Small intestine (tissue), 7 donors: ENCODE results near the gene INPP4B. TPM values are rescaled to one million over a fixed set of nuclear protein-coding genes. Genes with fewer than 3 reads are reported as not detected.

Source experiments
- DNase-seq, 2 donors: peaks; one replicate each; pipeline versions ENCODE4 v3.0.0 to v3.0.0-alpha.2; 2013
- FAIRE-seq: peaks from 2 replicates; lab custom pipeline; 2012; peaks lifted over from hg19 to GRCh38; lab: Jason Lieb, UNC
- H3K27ac ChIP-seq, 3 donors: one replicate each; pipeline ENCODE4 v1.5.1; 2013; ENCODE audit warnings: low read length in 2 of 3, mild to moderate bottlenecking in 2 of 3, control low read depth in 1 of 3, inconsistent platforms in 1 of 3, low read depth in 1 of 3, moderate library complexity in 1 of 3
- H3K27me3 ChIP-seq, 3 donors: one replicate each; pipeline ENCODE4 v1.6.1; 2013; ENCODE audit warnings: low read length in 3 of 3, inconsistent platforms in 1 of 3; ENCODE audit not compliant: control insufficient read depth in 3 of 3, insufficient read depth in 3 of 3
- H3K36me3 ChIP-seq, 3 donors: one replicate each; pipeline ENCODE4 v1.6.1; 2013; ENCODE audit warnings: low read length in 3 of 3, inconsistent platforms in 1 of 3, low read depth in 1 of 3, mild to moderate bottlenecking in 1 of 3, moderate library complexity in 1 of 3; ENCODE audit not compliant: control insufficient read depth in 3 of 3, insufficient read depth in 2 of 3
- H3K4me1 ChIP-seq, 3 donors: one replicate each; pipeline ENCODE4 v1.6.1; 2013; ENCODE audit warnings: low read length in 2 of 3, inconsistent platforms in 1 of 3, low read depth in 1 of 3, mild to moderate bottlenecking in 1 of 3, moderate library complexity in 1 of 3; ENCODE audit not compliant: control insufficient read depth in 3 of 3, insufficient read depth in 2 of 3
- H3K4me3 ChIP-seq, 3 donors: one replicate each; pipeline ENCODE4 v1.5.1; 2013; ENCODE audit warnings: low read length in 3 of 3, control low read depth in 1 of 3, inconsistent platforms in 1 of 3, low read depth in 1 of 3, mild to moderate bottlenecking in 1 of 3, moderate library complexity in 1 of 3
- H3K9me3 ChIP-seq, 2 donors: one replicate each; pipeline ENCODE4 v1.6.1; 2013; ENCODE audit warnings: low read depth in 1 of 2, low read length in 1 of 2; ENCODE audit not compliant: control insufficient read depth in 2 of 2, insufficient read depth in 1 of 2
- whole genome bisulfite sequencing, 3 donors: extraction: QIAGEN DNeasy Blood & Tissue Kit; methylation state at CpG; one replicate each; pipeline ENCODE4 v1.1.7; 2013; 5-methylcytosine and 5-hydroxymethylcytosine counted together
- polyA plus RNA-seq, 4 donors: library from polyadenylated mRNA; stranded (reverse) in 3 of 4; unstranded in 1 of 4; fragments of 200-250 nt in 3 of 4; fragments of 120-200 nt in 1 of 4; gene quantifications; one replicate each; pipeline versions ENCODE4 v1.2.1 to v1.2.3, GENCODE V29; 2013
- donor health status: healthy with polysubstance abuse.
- donor health status: control.
- donor health status: control.
- donor health status: Bipolar disorder and iron deficiency.
- donor health status: healthy.

Gene INPP4B
- polyA plus RNA-seq, 4 donors, result 2.7 to 6.6 (median 4.2) TPM

DNA sequence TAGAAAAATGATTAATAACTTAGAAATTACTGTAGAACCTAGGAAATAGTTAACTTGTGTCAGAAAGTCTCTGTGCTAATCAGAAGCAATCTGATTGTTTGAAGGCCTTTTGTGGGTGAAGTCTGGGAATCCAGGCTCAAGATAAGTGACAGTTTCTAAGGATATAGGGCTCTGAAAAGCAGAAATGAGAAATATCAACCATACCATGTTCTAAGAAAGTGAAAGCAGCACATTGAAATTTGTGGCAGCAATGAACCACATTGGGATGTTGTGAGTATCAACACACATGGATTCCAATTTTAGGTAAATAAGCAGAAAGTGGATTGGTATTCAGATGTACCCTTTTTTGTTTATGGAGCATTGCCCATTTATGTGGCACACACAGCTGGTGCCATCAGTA is 745.2 kb downstream of the INPP4B start:
- no peak for DNase-seq
- no peak overlapping the region for H3K4me3 ChIP-seq

DNA sequence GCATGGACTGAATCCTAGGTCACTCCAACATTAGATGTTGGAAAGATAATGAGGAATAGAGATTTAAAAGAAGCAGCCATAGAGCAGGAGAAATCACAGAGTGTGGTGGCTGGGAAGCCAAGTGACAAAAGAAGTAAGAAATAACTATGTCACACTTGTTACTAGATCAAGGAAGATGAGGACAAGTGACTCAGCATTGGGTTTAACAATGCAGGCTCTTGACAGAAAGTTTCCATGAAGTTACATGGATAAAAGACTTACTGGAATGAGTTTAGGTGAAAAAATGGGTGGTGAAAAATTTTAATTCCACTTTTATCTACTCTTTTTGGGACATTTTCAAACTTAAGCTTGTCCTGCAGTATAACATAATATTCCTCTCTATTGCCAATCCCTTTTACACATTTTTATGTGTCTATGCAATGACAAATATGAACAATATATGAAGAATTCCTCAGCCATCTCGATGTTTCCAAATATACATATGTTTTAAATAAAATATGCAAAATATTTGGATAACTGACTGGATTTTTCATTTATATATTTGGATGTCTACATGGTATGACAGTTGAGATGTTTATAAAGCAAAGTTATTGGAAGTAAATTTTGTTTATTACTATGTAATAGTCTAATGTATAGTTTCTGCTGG is 747.1 kb downstream of the INPP4B start:
- H3K36me3 ChIP-seq, result no peaks in the 10 kb centered on the region
- H3K9me3 ChIP-seq, result no peaks in the 10 kb centered on the region
- no peak for FAIRE-seq

More for the DNA sequence above, 745.2 kb downstream of the INPP4B start:
- Histone ChIP-seq H3K36me3 (no peaks in the 10 kb centered on the region), H3K4me1 (no peaks in the 10 kb centered on the region), H3K27ac (no peak overlapping the region), H3K9me3 (no peaks in the 10 kb centered on the region), H3K27me3 (no peaks in the 10 kb centered on the region)
- no peak for FAIRE-seq

GRCh38 chr4:142098380-142098779 is 747.7 kb downstream of the INPP4B start:
- Histone ChIP-seq H3K27me3 (no peaks in the 10 kb centered on the region), H3K4me3 (no peak overlapping the region), H3K36me3 (no peaks in the 10 kb centered on the region), H3K4me1 (no peaks in the 10 kb centered on the region), H3K27ac (no peak overlapping the region), H3K9me3 (no peaks in the 10 kb centered on the region)
- no peak for DNase-seq
- no peak for FAIRE-seq
- WGBS, 3 donors, result 91 to 93% (median 92%) methylated on average over 3 of the region's 3 CpGs

More for the DNA sequence above, 747.1 kb downstream of the INPP4B start:
- H3K4me3 ChIP-seq, result no peak overlapping the region
- no peak for DNase-seq
- no peaks in the 10 kb centered on the region for H3K4me1 ChIP-seq
- H3K27me3 ChIP-seq, result no peaks in the 10 kb centered on the region
- 62 to 97% (median 81%) methylated on average over 1 of the region's 1 CpG for WGBS, 3 donors
- no peak overlapping the region for H3K27ac ChIP-seq

GRCh38 chr4:142097015-142097414 is 749.1 kb downstream of the INPP4B start:
- Histone ChIP-seq H3K9me3 (no peaks in the 10 kb centered on the region), H3K4me3 (no peak overlapping the region), H3K4me1 (no peaks in the 10 kb centered on the region), H3K27me3 (no peaks in the 10 kb centered on the region), H3K36me3 (no peaks in the 10 kb centered on the region), H3K27ac (no peak overlapping the region)
- WGBS, 3 donors, result 93 to 100% (median 94%) methylated on average over 3 of the region's 3 CpGs
- DNase-seq (no peak), FAIRE-seq (no peak)

- DNase-seq (no peak), FAIRE-seq (no peak)
- no peaks in the 10 kb centered on the region for H3K27me3 ChIP-seq
- WGBS, 3 donors, result 84 to 91% (median 89%) methylated on average over 3 of the region's 3 CpGs
- H3K4me3 ChIP-seq, result no peak overlapping the region
- H3K27ac ChIP-seq, result no peak overlapping the region
- no peaks in the 10 kb centered on the region for H3K9me3 ChIP-seq
- no peaks in the 10 kb centered on the region for H3K4me1 ChIP-seq
- H3K36me3 ChIP-seq, result no peaks in the 10 kb centered on the region
Measured at GRCh38 chr4:142095886-142096605, 750.1 kb downstream of the INPP4B start.

GRCh38 chr4:142092941-142093340 is 753.2 kb downstream of the INPP4B start:
- Histone ChIP-seq H3K36me3 (no peaks in the 10 kb centered on the region), H3K4me1 (no peaks in the 10 kb centered on the region), H3K9me3 (no peaks in the 10 kb centered on the region), H3K4me3 (no peak overlapping the region), H3K27ac (no peak overlapping the region), H3K27me3 (no peaks in the 10 kb centered on the region)
- FAIRE-seq, result no peak
- WGBS, 3 donors, result 93 to 94% (median 93%) methylated on average over 1 of the region's 1 CpG
- no peak for DNase-seq

DNA sequence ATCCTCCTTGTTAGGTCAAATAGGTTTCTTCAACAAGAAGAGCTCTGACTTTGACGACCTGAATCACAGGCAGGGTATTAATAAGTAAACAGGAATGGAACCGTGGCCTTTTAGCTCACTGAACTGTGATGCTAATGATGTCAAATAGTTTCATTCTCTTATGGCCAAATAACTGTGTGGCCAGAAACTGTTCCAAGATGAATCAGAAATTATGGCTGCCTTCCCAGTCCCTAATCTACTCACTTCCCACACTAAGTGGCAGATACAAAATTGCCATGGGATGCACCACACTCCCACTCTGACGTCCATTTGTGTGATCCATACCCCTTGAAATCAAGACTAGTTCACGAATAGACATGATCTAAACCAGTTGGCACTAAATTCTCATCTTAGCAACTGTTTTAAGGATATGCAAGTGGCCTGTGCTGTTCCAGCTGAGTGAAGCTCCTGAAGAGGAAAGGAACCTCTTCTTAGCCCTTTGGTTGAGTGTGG is 754.4 kb downstream of the INPP4B start:
- Histone ChIP-seq H3K4me1 (no peaks in the 10 kb centered on the region), H3K9me3 (no peaks in the 10 kb centered on the region), H3K27me3 (no peaks in the 10 kb centered on the region), H3K36me3 (no peaks in the 10 kb centered on the region), H3K4me3 (no peak overlapping the region), H3K27ac (peak overlapping the region in 1 of 3 donors; percentile 26)
- FAIRE-seq (no peak), DNase-seq (no peak)
- 63 to 71% (median 71%) methylated on average over 4 of the region's 4 CpGs for WGBS, 3 donors

DNA sequence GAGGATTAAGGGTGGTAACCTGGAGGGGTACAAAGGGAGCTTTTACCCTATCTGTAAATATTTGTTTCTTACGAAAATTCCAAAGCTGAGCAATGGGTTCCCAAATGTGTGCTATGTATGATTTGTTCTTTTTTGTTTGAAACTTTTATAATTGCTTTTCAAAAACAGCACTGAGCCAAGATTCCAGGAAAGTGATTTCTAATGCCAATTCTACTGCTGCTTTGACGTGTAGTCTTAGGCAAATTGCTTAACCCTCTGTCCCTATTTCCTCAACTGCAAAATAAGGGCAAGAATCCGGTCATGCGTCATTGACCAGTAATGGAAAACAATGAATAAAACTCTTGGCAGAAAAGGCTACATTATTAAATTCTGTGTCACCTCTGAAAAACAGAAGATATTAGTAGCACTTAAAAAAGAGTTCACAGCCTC is 755.0 kb downstream of the INPP4B start:
- FAIRE-seq (no peak), DNase-seq (no peak)
- Histone ChIP-seq H3K27me3 (no peaks in the 10 kb centered on the region), H3K36me3 (no peaks in the 10 kb centered on the region), H3K4me3 (no peak overlapping the region), H3K4me1 (no peaks in the 10 kb centered on the region), H3K27ac (no peak overlapping the region), H3K9me3 (no peaks in the 10 kb centered on the region)
- 73 to 92% (median 92%) methylated on average over 4 of the region's 4 CpGs for WGBS, 3 donors
